Measurements from ENCODE around the gene TIGD3. TPM values are rescaled to one million over a fixed set of nuclear protein-coding genes. Genes with fewer than 3 reads are reported as not detected.

The TIGD3 gene
- total RNA-seq, 1 donor from 2014 or later = 0.18 TPM

- H3K9me3 ChIP-seq = no peaks in the 10 kb centered on the region
- peak overlapping the region; percentile 31 for H3K27ac ChIP-seq
- intact Hi-C loops (cut with DNase I) = no loop called here
- H3K27me3 ChIP-seq (ENCODE audit: low read depth) = no peaks in the 10 kb centered on the region
- H3K4me3 ChIP-seq = no peak overlapping the region
- peaks cover 31% of the 10 kb centered on the region for H3K36me3 ChIP-seq
- no peak for TF ChIP-seq CTCF (IDR thresholded peaks at IDR 0.05)
- DNase-seq = no peak
- ATAC-seq = no peak
- H3K4me1 ChIP-seq = peaks cover 52% of the 10 kb centered on the region
Observed at GRCh38 chr11:65321076-65321475, 33.5 kb upstream of the TIGD3 start.

- Histone ChIP-seq H3K27me3 (ENCODE audit: low read depth) (no peaks in the 10 kb centered on the region), H3K27ac (peak overlapping the region; percentile 31), H3K36me3 (peaks cover 31% of the 10 kb centered on the region), H3K9me3 (no peaks in the 10 kb centered on the region), H3K4me1 (peaks cover 43% of the 10 kb centered on the region), H3K4me3 (no peak overlapping the region)
- intact Hi-C loops (cut with DNase I) = no loop called here
- peak; percentile 17 to 39 for ATAC-seq
- no peak for TF ChIP-seq CTCF (IDR thresholded peaks at IDR 0.05)
- DNase-seq = peak; percentile 34
Observed at GRCh38 chr11:65321828-65322485, 32.6 kb upstream of the TIGD3 start.

- Histone ChIP-seq H3K27ac (no peak overlapping the region), H3K4me3 (no peak overlapping the region), H3K9me3 (no peaks in the 10 kb centered on the region), H3K27me3 (ENCODE audit: low read depth) (no peaks in the 10 kb centered on the region), H3K36me3 (peaks cover 31% of the 10 kb centered on the region), H3K4me1 (peaks cover 29% of the 10 kb centered on the region)
- intact Hi-C loops (cut with DNase I) = no loop called here
- DNase-seq (peak; percentile 26), ATAC-seq (no peak)
- TF ChIP-seq CTCF (IDR thresholded peaks at IDR 0.05) = no peak
Observed at GRCh38 chr11:65323813-65324212, 30.7 kb upstream of the TIGD3 start.

- H3K4me1 ChIP-seq = peaks cover 34% of the 10 kb centered on the region
- no peaks in the 10 kb centered on the region for H3K27me3 ChIP-seq (ENCODE audit: low read depth)
- DNase-seq = no peak
- H3K27ac ChIP-seq = no peak overlapping the region
- peaks cover 30% of the 10 kb centered on the region for H3K36me3 ChIP-seq
- H3K9me3 ChIP-seq = no peaks in the 10 kb centered on the region
- ATAC-seq = no peak
- intact Hi-C loops (cut with DNase I) = no loop called here
- H3K4me3 ChIP-seq = no peak overlapping the region
- TF ChIP-seq CTCF (IDR thresholded peaks at IDR 0.05) = no peak
Observed at GRCh38 chr11:65325435-65325834, 29.1 kb upstream of the TIGD3 start.

- Histone ChIP-seq H3K9me3 (no peaks in the 10 kb centered on the region), H3K4me3 (no peak overlapping the region), H3K36me3 (peaks cover 14% of the 10 kb centered on the region), H3K4me1 (peaks cover 18% of the 10 kb centered on the region), H3K27me3 (ENCODE audit: low read depth) (no peaks in the 10 kb centered on the region), H3K27ac (no peak overlapping the region)
- intact Hi-C loops (cut with DNase I) = no loop called here
- TF ChIP-seq CTCF (IDR thresholded peaks at IDR 0.05) = no peak
- DNase-seq (no peak), ATAC-seq (no peak)
Observed at GRCh38 chr11:65327021-65327420, 27.5 kb upstream of the TIGD3 start.
